K562 (cell line): ENCODE results near the gene ZSCAN1. TPM values are rescaled to one million over a fixed set of nuclear protein-coding genes. Genes with fewer than 3 reads are reported as not detected.

Experiments
- ATF7 ChIP-seq: fragments of 450-650 bp; IDR thresholded peaks from 2 replicates; pipeline ENCODE4 v1.7.1; 2014; ENCODE audit warnings: mild to moderate bottlenecking, moderate library complexity
- BRF1 ChIP-seq: IDR thresholded peaks from 3 replicates; pipeline ENCODE4 v1.6.1; 2011; ENCODE audit warnings: borderline replicate concordance, mild to moderate bottlenecking; ENCODE audit not compliant: insufficient read length; ENCODE audit errors: extremely low read depth
- CEBPG ChIP-seq, 3 experiments: fragments of 200-800 bp in 1 of 3; sonication (Bioruptor generic) in 1 of 3; sonication (generic) in 1 of 3; formaldehyde crosslinking in 1 of 3; IDR thresholded peaks in 2 of 3; conservative IDR thresholded peaks in 1 of 3; 2 replicates each; pipeline versions ENCODE4 v1.6.1 to v1.8.0; 2016 to 2022; ENCODE audit warnings: missing compliant biosample characterization in 2 of 3, missing genetic modification characterization in 2 of 3, mild to moderate bottlenecking in 1 of 3, missing genetic modification reagents in 1 of 3
- EZH2 ChIP-seq: IDR thresholded peaks from 2 replicates; pipeline ENCODE4 v1.6.1; 2012; ENCODE audit warnings: low read depth, mild to moderate bottlenecking, inconsistent platforms, low read length, borderline replicate concordance
- FOXP1 ChIP-seq: sonication (generic); formaldehyde crosslinking; IDR thresholded peaks from 2 replicates; pipeline ENCODE4 v1.8.0; 2022; ENCODE audit warnings: mild to moderate bottlenecking, missing genetic modification reagents
- PHTF2 ChIP-seq: fragments of 250-450 bp; sonication (Bioruptor Pico); IDR thresholded peaks from 2 replicates; pipeline ENCODE4 v1.5.0; 2021; ENCODE audit warnings: mild to moderate bottlenecking
- POLR2B ChIP-seq: fragments of 450-650 bp; IDR thresholded peaks from 2 replicates; pipeline ENCODE4 v1.6.1; 2018; ENCODE audit warnings: low read depth; ENCODE audit not compliant: partially characterized antibody
- SP2 ChIP-seq: IDR thresholded peaks from 2 replicates; pipeline ENCODE4 v1.6.1; 2011; ENCODE audit warnings: mild to moderate bottlenecking, low read depth, low read length, moderate library complexity; ENCODE audit not compliant: poor library complexity, severe bottlenecking; ENCODE audit errors: extremely low read depth
- ZFP91 ChIP-seq: sonication (generic); formaldehyde crosslinking; IDR thresholded peaks from 2 replicates; pipeline ENCODE4 v1.8.0; 2022; ENCODE audit warnings: mild to moderate bottlenecking, missing genetic modification reagents
- ZNF444 ChIP-seq: fragments of 250-450 bp; sonication (Bioruptor Pico); IDR thresholded peaks from 2 replicates; pipeline ENCODE4 v1.4.0; 2020; ENCODE audit warnings: mild to moderate bottlenecking, moderate library complexity
- ZNF57 ChIP-seq: fragments of 450-650 bp; formaldehyde crosslinking; IDR thresholded peaks from 2 replicates; pipeline ENCODE4 v1.4.0; 2020; ENCODE audit warnings: mild to moderate bottlenecking, moderate library complexity
- ZNF77 ChIP-seq: fragments of 250-450 bp; sonication (Bioruptor Pico); IDR thresholded peaks from 2 replicates; pipeline ENCODE4 v1.5.0; 2020
- polyA plus RNA-seq, 8 experiments: library from polyadenylated mRNA; depleted of rRNA in 4 of 8; stranded (reverse) in 5 of 8; unstranded in 3 of 8; fragments of >200 nt; fragmentation: Nextera tagmentation in 2 of 8; fragmentation: Illumina TruSeq in 1 of 8; extraction: Ambion mirVana in 2 of 8; extraction: Trizol in 1 of 8; gene quantifications; 2 replicates each; pipeline versions ENCODE4 v1.2.1 to v1.2.3, GENCODE V29; 2011 to 2014; ENCODE audit warnings: inconsistent platforms in 1 of 8, missing spikeins in 1 of 8
- total RNA-seq, 7 experiments: library from RNA; depleted of rRNA in 6 of 7; stranded (reverse); fragments of >200 nt in 6 of 7; fragmentation: Illumina TruSeq in 2 of 7; extraction: Trizol in 2 of 7; gene quantifications; 2 replicates each; pipeline versions ENCODE4 v1.2.1 to v1.2.3, GENCODE V29; 2011 to 2021; ENCODE audit warnings: low replicate concordance in 1 of 7
- TF ChIP-seq, protein P1 (sequence below): sonication (generic); formaldehyde crosslinking; IDR thresholded peaks from 2 replicates; pipeline ENCODE4 v1.8.1; 2023; ENCODE audit warnings: missing genetic modification reagents, mild to moderate bottlenecking, borderline replicate concordance
- TF ChIP-seq, protein P2 (sequence below): fragments of 450-650 bp; IDR thresholded peaks from one replicate; pipeline ENCODE4 v1.6.1; 2018; ENCODE audit warnings: mild to moderate bottlenecking, moderate library complexity; ENCODE audit not compliant: partially characterized antibody

ZSCAN1 gene
- total and polyA plus RNA-seq, 9 of the 15 experiments (the other 6 are each of a cell fraction or from before 2014, with no cell fraction given): not detected

GRCh38 chr19:58009666-58010301 lies 24.0 kb upstream of the ZSCAN1 start (continued):
- TF ChIP-seq EZH2: no peak
- TF ChIP-seq CEBPG (CRISPR knock-in tag; IDR thresholded peaks at IDR 0.05): no peak
- peak; percentile 20 to 34; a peak in 1 of 4 replicates for TF ChIP-seq CEBPG (tag; conservative IDR thresholded peaks at IDR 0.05 in 1 of 2, IDR thresholded peaks at IDR 0.05 in 1 of 2)
- TF ChIP-seq SP2: no peak
- TF ChIP-seq ZFP91 (CRISPR knock-in tag): no peak
- TF ChIP-seq, protein P1, sequence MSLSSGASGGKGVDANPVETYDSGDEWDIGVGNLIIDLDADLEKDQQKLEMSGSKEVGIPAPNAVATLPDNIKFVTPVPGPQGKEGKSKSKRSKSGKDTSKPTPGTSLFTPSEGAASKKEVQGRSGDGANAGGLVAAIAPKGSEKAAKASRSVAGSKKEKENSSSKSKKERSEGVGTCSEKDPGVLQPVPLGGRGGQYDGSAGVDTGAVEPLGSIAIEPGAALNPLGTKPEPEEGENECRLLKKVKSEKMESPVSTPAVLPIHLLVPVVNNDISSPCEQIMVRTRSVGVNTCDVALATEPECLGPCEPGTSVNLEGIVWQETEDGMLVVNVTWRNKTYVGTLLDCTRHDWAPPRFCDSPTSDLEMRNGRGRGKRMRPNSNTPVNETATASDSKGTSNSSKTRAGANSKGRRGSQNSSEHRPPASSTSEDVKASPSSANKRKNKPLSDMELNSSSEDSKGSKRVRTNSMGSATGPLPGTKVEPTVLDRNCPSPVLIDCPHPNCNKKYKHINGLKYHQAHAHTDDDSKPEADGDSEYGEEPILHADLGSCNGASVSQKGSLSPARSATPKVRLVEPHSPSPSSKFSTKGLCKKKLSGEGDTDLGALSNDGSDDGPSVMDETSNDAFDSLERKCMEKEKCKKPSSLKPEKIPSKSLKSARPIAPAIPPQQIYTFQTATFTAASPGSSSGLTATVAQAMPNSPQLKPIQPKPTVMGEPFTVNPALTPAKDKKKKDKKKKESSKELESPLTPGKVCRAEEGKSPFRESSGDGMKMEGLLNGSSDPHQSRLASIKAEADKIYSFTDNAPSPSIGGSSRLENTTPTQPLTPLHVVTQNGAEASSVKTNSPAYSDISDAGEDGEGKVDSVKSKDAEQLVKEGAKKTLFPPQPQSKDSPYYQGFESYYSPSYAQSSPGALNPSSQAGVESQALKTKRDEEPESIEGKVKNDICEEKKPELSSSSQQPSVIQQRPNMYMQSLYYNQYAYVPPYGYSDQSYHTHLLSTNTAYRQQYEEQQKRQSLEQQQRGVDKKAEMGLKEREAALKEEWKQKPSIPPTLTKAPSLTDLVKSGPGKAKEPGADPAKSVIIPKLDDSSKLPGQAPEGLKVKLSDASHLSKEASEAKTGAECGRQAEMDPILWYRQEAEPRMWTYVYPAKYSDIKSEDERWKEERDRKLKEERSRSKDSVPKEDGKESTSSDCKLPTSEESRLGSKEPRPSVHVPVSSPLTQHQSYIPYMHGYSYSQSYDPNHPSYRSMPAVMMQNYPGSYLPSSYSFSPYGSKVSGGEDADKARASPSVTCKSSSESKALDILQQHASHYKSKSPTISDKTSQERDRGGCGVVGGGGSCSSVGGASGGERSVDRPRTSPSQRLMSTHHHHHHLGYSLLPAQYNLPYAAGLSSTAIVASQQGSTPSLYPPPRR (CRISPR knock-in tag): no peak
- no peak for TF ChIP-seq ZNF77 (CRISPR knock-in tag)
- TF ChIP-seq ZNF444: no peak
- TF ChIP-seq ZNF57: no peak
- TF ChIP-seq POLR2B: no peak
- TF ChIP-seq PHTF2 (CRISPR knock-in tag): no peak
- TF ChIP-seq FOXP1 (CRISPR knock-in tag): no peak
- peak; percentile 83 for TF ChIP-seq ATF7
- TF ChIP-seq, protein P2, sequence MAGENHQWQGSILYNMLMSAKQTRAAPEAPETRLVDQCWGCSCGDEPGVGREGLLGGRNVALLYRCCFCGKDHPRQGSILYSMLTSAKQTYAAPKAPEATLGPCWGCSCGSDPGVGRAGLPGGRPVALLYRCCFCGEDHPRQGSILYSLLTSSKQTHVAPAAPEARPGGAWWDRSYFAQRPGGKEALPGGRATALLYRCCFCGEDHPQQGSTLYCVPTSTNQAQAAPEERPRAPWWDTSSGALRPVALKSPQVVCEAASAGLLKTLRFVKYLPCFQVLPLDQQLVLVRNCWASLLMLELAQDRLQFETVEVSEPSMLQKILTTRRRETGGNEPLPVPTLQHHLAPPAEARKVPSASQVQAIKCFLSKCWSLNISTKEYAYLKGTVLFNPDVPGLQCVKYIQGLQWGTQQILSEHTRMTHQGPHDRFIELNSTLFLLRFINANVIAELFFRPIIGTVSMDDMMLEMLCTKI: no peak
- TF ChIP-seq BRF1: no peak
